ENCODE measurements around the gene KIF5B. TPM values are rescaled to one million over a fixed set of nuclear protein-coding genes. Genes with fewer than 3 reads are reported as not detected.
"Not testable (repeated sequence)": the region's sequence is repeated elsewhere in the genome, so short reads cannot be mapped to it uniquely, and the experiment has no call there.

The KIF5B gene
- 94.9 and 95.4 TPM in 2 replicates for total RNA-seq
- long read RNA-seq, full-length matches to known transcripts = 2 of 191 reads
- long read RNA-seq, partial matches to known transcripts = 176 of 191 reads
- long read RNA-seq, other reads (novel, unspliced or antisense) = 13 of 191 reads

DNA sequence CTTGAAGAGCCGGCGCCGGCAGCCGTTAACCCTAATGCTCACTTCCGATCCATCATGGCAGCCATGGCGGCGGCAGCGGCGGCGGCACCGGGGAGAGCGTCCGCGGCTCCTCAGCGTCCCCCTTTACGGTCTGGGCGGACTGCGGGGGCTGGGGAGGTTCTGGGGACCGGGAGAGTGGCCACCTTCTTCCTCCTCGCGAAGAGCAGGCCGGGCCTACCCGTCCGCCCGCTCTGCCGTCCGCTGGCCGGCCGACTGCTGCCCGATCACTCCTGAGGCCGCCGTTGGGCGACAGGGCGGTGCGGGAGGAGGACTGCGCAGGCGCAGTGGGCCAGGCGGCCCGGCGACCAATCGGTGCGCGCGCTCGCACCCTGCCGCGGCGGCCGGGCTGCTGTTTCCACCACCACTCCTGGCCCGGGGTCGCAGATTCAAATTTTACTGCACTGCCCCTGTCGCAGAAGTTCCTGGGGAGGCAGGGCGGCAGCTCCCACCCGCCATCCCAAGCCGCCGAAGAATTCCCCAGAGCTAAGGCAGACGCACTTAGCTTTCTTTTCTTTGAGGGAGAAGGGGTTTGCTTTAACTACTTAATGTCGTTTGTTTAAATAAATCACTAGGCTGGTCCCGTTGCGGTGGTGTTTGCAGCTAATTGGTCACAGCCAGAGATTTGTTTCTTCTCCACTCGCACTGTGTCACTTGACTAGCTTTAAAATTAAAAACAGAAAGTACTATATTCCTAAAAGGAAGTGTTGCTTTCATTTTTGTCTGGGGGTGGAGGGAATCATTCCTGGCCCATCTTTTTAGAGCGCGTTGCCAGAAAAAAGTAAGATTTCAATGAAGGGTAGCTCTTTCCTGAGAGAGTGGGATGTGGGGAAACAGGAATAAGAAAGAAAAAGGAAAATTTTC is at the start of gene KIF5B:
Gene KIF5B, minus strand, starts transcription at position 290 of the 900 bp plus-strand sequence. CDS start 452 bp downstream, outside the sequence.
- H3K4me1 Mint-ChIP-seq = peaks cover 44% of the 10 kb centered on the region
- peaks cover 2% of the 10 kb centered on the region for H3K36me3 Mint-ChIP-seq (ENCODE audit: low read depth)
- H3K27ac Mint-ChIP-seq (ENCODE audit: unreplicated experiment) = peak within 1 kb of the TSS; percentile 99

GRCh38 chr10:32105782-32106382 is 49.7 kb upstream of the KIF5B start:
- no peaks in the 10 kb centered on the region for H3K27me3 Mint-ChIP-seq (ENCODE audit: low read depth)
- no peak overlapping the region for H3K4me3 Mint-ChIP-seq
- peaks cover 8% of the 10 kb centered on the region for H3K4me1 Mint-ChIP-seq
- DNase-seq (ENCODE audit: low read depth, low spot score) = no peak
- H3K27ac Mint-ChIP-seq (ENCODE audit: unreplicated experiment) = no peak overlapping the region
- TF ChIP-seq CTCF (conservative IDR thresholded peaks at IDR 0.05) = no peak
- H3K9me3 Mint-ChIP-seq = peaks cover 7% of the 10 kb centered on the region
- no peaks in the 10 kb centered on the region for H3K36me3 Mint-ChIP-seq (ENCODE audit: low read depth)

More for the DNA sequence above, at the start of gene KIF5B:
- Mint-ChIP-seq H3K4me3 (peak within 1 kb of the TSS; percentile 99), H3K27me3 (ENCODE audit: low read depth) (no peaks in the 10 kb centered on the region), H3K9me3 (no peaks in the 10 kb centered on the region)
- TF ChIP-seq CTCF (conservative IDR thresholded peaks at IDR 0.05) = no peak
- DNase-seq (ENCODE audit: low read depth, low spot score) = peak; percentile 87

DNA sequence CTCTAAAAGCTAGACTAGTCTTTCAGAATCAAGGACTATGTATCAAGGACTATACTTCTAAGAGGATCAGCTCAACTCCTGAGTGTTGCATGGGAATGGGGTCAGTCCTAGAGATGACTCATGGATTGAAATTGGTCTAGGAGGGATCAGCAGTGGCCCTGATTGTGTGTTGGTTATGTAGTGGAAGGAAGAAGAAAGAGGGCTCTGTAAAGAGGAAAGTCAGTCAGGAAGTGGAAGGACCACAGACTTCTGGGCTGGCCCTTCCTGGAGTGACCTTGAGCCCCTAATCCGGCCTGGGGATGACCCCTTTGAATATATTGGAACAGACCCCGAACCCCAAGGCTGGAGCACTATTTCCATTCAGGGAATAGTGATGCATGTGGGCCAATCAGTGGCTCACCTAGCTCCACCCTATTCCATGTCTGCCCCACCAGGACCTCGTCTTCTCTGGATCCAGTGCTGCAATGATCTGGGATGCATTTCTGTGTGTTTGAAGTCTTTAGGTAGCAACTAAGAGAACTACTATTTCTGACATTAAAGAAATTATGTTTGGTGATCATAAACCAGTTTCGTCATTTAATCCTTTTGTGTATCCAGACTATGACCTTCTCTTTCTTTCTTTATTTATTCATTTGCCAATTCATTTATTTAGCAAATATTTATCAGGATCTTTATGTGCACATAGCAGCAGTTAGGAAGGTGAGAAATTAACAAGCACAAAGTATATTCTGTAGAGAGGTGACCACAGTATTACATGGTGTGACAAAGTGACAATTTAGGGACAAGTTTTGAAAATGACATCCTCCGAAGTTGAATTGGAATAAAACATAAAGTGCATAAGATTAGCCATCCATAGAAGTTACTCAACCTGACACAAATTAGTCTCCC is 48.6 kb upstream of the KIF5B start:
- no peak for TF ChIP-seq CTCF (conservative IDR thresholded peaks at IDR 0.05)
- no peak overlapping the region for H3K27ac Mint-ChIP-seq (ENCODE audit: unreplicated experiment)
- H3K4me3 Mint-ChIP-seq = no peak overlapping the region
- peaks cover 7% of the 10 kb centered on the region for H3K9me3 Mint-ChIP-seq
- H3K4me1 Mint-ChIP-seq = peaks cover 8% of the 10 kb centered on the region
- DNase-seq (ENCODE audit: low read depth, low spot score) = no peak
- H3K36me3 Mint-ChIP-seq (ENCODE audit: low read depth) = no peaks in the 10 kb centered on the region
- no peaks in the 10 kb centered on the region for H3K27me3 Mint-ChIP-seq (ENCODE audit: low read depth)

DNA sequence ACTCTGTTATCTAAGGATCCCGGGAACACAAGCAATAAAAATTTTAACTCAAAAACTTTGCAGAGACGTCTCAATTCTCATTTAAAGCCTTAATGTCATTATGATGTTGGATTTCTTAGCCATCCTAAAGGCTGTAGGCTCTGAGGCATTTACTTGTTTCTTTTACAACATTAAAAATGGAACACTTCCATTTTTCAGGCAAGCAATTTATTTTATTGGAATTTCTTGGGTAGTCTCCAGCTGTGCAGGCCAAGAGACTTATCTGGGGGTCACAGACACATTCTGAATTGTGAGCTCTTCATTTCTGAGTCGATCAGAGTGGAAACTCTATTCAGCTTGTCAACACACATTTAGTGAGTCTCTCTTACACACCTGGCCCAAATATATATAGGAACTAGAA is 48.0 kb upstream of the KIF5B start:
- Mint-ChIP-seq H3K36me3 (ENCODE audit: low read depth) (no peaks in the 10 kb centered on the region), H3K4me1 (peaks cover 8% of the 10 kb centered on the region), H3K27me3 (ENCODE audit: low read depth) (no peaks in the 10 kb centered on the region), H3K9me3 (peaks cover 8% of the 10 kb centered on the region), H3K4me3 (no peak overlapping the region), H3K27ac (ENCODE audit: unreplicated experiment) (no peak overlapping the region)
- TF ChIP-seq CTCF (conservative IDR thresholded peaks at IDR 0.05) = no peak
- DNase-seq (ENCODE audit: low read depth, low spot score) = no peak

DNA sequence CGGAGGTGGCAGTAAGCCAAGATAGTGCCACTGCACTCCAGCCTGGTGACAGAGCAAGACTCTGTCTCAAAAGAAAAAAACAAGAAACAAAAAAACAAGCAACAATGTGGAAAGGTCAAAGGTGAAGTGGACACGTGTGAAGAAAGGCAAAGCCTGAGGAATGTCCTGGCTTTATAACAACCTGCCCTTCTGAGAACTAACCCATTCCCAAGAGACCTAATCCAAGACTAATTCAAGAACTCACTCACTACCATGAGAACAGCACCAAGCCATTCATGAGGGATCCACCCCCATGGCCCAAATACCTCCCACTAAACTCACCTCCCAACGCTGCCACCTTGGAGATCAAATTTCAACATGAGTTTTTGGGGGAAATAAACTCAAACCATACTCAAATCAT is 47.5 kb upstream of the KIF5B start:
- Mint-ChIP-seq H3K27me3 (ENCODE audit: low read depth) (no peaks in the 10 kb centered on the region), H3K4me1 (peaks cover 8% of the 10 kb centered on the region), H3K4me3 (no peak overlapping the region), H3K27ac (ENCODE audit: unreplicated experiment) (no peak overlapping the region), H3K9me3 (peaks cover 12% of the 10 kb centered on the region), H3K36me3 (ENCODE audit: low read depth) (no peaks in the 10 kb centered on the region)
- TF ChIP-seq CTCF (conservative IDR thresholded peaks at IDR 0.05) = no peak
- DNase-seq (ENCODE audit: low read depth, low spot score) = no peak

DNA sequence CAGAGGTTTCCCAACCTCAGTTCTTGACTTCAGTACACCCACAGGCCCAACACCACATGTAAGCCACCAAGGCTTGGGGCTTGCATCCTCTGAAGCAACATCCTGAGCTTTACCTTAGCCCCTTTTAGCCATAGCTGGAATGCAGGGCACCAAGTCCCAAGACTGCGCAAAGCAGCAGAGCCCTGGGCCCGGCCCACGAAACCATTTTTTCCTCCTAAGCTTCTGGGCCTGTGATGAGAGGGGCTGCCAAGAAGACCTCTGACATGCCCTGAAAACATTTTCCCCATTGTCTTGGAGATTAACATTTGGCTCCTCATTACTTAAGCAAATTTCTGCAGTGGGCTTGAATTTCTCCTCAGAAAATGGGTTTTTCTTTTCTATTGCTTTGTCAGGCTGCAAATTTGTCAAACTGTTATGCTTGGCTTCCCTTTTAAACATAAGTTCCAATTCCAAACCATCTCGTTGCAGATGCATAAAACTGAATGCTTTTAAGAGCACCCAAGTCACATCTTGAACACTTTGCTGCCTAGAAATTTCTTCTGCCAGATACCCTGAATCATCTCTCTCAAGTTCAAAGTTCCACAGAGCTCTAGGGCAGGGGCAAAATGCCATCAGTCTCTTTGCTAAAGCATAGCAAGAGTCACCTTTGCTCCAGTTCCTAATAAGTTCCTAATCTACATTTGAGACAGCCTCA is 42.5 kb upstream of the KIF5B start:
- H3K9me3 Mint-ChIP-seq; H3K27me3 Mint-ChIP-seq (ENCODE audit: low read depth); H3K4me3 Mint-ChIP-seq; H3K4me1 Mint-ChIP-seq; DNase-seq (ENCODE audit: low read depth, low spot score); H3K36me3 Mint-ChIP-seq (ENCODE audit: low read depth); H3K27ac Mint-ChIP-seq (ENCODE audit: unreplicated experiment): not testable (repeated sequence)

All from neural crest cell (in vitro differentiated cells).